B cell (primary cell): ENCODE measurements around the gene MDP1.

Experiments
- CTCF ChIP-seq: fragments of 200-600 bp; IDR thresholded peaks from one replicate; pipeline ENCODE4 v1.8.0; 2022; ENCODE audit warnings: antibody characterized with exemption, mild to moderate bottlenecking
- EZH2 ChIP-seq: IDR thresholded peaks from 2 replicates; pipeline ENCODE4 v1.6.1; 2012; ENCODE audit warnings: borderline replicate concordance, low read depth, mild to moderate bottlenecking, moderate library complexity, low read length; ENCODE audit not compliant: insufficient read depth, poor library complexity, severe bottlenecking

- no peak for TF ChIP-seq CTCF
- TF ChIP-seq EZH2: no peak
These were observed 30.9 kb upstream of the MDP1 start for GRCh38 chr14:24246765-24247212.
